Activated CD4-positive, alpha-beta memory T cell treated with anti-CD3 and anti-CD28 coated beads for 36 hours (primary cell): ENCODE measurements around the gene RGL3. TPM values are rescaled to one million over a fixed set of nuclear protein-coding genes. Genes with fewer than 3 reads are reported as not detected.

Experiments used
- CTCF ChIA-PET: fragments of 350-600 bp; sonication (Branson Sonifier 250); formaldehyde crosslinking; loops from one replicate; lab custom pipeline; 2021; ENCODE audit warnings: antibody characterized with exemption, inconsistent platforms; lab: Charles Lee
- POLR2A ChIA-PET: fragments of 350-600 bp; sonication (Branson Sonifier 250); formaldehyde crosslinking; loops from one replicate; lab custom pipeline; 2021; ENCODE audit warnings: antibody characterized with exemption; lab: Charles Lee
- DNase-seq: peaks from one replicate; pipeline ENCODE4 v3.0.0-alpha.2; 2020
- H3K27ac Mint-ChIP-seq: one replicate; pipeline ENCODE4 v1.8.0; 2021; ENCODE audit warnings: mixed read lengths
- H3K27me3 Mint-ChIP-seq: one replicate; pipeline ENCODE4 v1.8.0; 2021; ENCODE audit warnings: mixed read lengths
- H3K36me3 Mint-ChIP-seq: one replicate; pipeline ENCODE4 v1.8.0; 2021; ENCODE audit warnings: mixed read lengths
- H3K4me1 Mint-ChIP-seq: one replicate; pipeline ENCODE4 v1.8.0; 2021; ENCODE audit warnings: low read depth, mixed read lengths
- H3K4me3 Mint-ChIP-seq: one replicate; pipeline ENCODE4 v1.8.0; 2021; ENCODE audit warnings: mild to moderate bottlenecking, mixed read lengths
- H3K9me3 Mint-ChIP-seq: one replicate; pipeline ENCODE4 v1.8.0; 2021; ENCODE audit warnings: mixed read lengths
- intact Hi-C: fragments of 100-400 bp; cut with micrococcal nuclease; formaldehyde crosslinking; loops from one replicate; pipeline ENCODE4 v1.15.1; 2023
- total RNA-seq, 2 experiments: library from RNA; stranded (reverse); gene quantifications; one replicate each; pipeline ENCODE4 v1.2.3, GENCODE V29; 2021

The RGL3 gene
- total RNA-seq, 2 experiments from 2014 or later = not detected

GRCh38 chr19:11346104-11346940 lies 72.8 kb downstream of the RGL3 start, which contains the start of the genes CCDC159 and TMEM205:
CCDC159 (plus strand) TSS chr19:11346519; CDS start chr19:11346607, 88 bp downstream.
TMEM205 (minus strand) TSS chr19:11346268; CDS start chr19:11345619, 649 bp downstream.
- H3K4me3 Mint-ChIP-seq = peak within 1 kb of the TSS; percentile 80
- H3K27ac Mint-ChIP-seq = peak within 1 kb of the TSS; percentile 85
- intact Hi-C loops = loop anchor here (1.0 kb wide), 2 partner anchors 9 to 28 kb away; partner anchors contain the start of genes PLPPR2 and SWSAP1
- no peaks in the 10 kb centered on the region for H3K27me3 Mint-ChIP-seq
- POLR2A ChIA-PET = interaction anchor here (0.5 to 1.9 kb wide), 6 partner anchors 22 to 257 kb away, joined by 3 to 10 read pairs (median 3); partner anchors contain the start of genes LDLR and SWSAP1
- peaks cover 10% of the 10 kb centered on the region for H3K36me3 Mint-ChIP-seq
- DNase-seq = peak; percentile 100
- H3K4me1 Mint-ChIP-seq = peaks cover 25% of the 10 kb centered on the region
- CTCF ChIA-PET = interaction anchor here (0.9 to 2.4 kb wide), 7 partner anchors 22 to 136 kb away, joined by 3 to 15 read pairs (median 7); partner anchors contain the start of gene SWSAP1
- H3K9me3 Mint-ChIP-seq = peaks cover 14% of the 10 kb centered on the region

DNA sequence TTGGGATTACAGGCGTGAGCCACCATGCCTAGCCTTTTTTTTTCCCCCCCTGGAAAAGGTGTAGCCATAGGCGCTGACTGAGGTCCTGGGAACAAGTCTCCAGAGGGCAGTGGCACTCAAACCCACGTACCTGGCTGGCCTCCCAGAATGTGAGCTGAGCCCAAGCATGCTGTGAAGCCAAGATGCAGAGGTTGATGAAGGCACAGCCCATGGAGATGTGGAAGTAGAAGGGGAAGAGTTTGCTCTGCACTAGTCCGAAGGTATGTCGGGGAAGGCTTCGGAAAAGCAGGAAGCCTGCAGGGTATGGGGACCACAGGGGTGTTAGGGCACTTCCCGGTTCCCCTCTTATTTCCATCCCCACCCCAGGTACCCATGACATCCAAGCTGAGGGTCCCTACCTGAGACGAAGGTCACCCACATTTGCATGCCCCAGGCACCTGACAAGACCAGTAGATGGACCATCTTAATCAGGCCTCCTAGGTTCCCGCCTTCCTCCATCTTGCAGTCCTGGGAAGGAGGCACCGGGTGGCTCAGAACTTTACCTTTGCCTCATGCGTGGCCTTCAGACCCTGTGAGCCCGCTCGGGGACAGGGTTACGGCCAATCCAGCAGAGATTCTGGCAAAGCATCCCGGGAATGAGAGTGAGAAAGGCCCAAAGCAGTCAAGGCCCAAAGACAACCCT lies 73.9 kb downstream of the RGL3 start:
- Mint-ChIP-seq H3K27ac (peak overlapping the region; percentile 85), H3K4me1 (peaks cover 25% of the 10 kb centered on the region), H3K4me3 (peak overlapping the region; percentile 80), H3K9me3 (peaks cover 14% of the 10 kb centered on the region), H3K36me3 (peaks cover 10% of the 10 kb centered on the region), H3K27me3 (no peaks in the 10 kb centered on the region)
- intact Hi-C loops = no loop called here
- ChIA-PET POLR2A (interaction anchor here (0.7 to 1.9 kb wide), 3 partner anchors 30 to 253 kb away, joined by 3 to 10 read pairs (median 6); partner anchors contain the start of gene SWSAP1), CTCF (interaction anchor here (1.0 to 2.4 kb wide), 4 partner anchors 30 to 102 kb away, joined by 3 to 15 read pairs (median 5); partner anchors contain the start of gene SWSAP1)
- DNase-seq = no peak

Other genes starting within 250 kb of the RGL3 start
- 1 to 10 TPM; 2.0 to 2.5 TPM for gene KANK2, start 221.8 kb downstream of the RGL3 start, total RNA-seq
- not detected for gene ANGPTL8, start 179.7 kb downstream of the RGL3 start, total RNA-seq
- gene DOCK6, start 156.8 kb downstream of the RGL3 start, total RNA-seq = 1 to 10 TPM; 5.8 to 5.9 TPM
- gene TSPAN16, start 123.2 kb downstream of the RGL3 start, total RNA-seq = not detected
- gene RAB3D, start 79.7 kb downstream of the RGL3 start, total RNA-seq = 10 to 100 TPM; 12.5 to 14.4 TPM
- gene TMEM205, start 73.0 kb downstream of the RGL3 start, total RNA-seq = 10 to 100 TPM; 31.1 to 33.2 TPM
- gene CCDC159, start 72.8 kb downstream of the RGL3 start, total RNA-seq = 10 to 100 TPM; 16.0 to 18.0 TPM
- 1 to 10 TPM; 3.6 to 4.7 TPM for gene PLPPR2, start 63.9 kb downstream of the RGL3 start, total RNA-seq
- 1 to 10 TPM; 1.5 to 1.7 TPM for gene SWSAP1, start 44.6 kb downstream of the RGL3 start, total RNA-seq
- gene EPOR, start 35.0 kb downstream of the RGL3 start, total RNA-seq = 1 to 10 TPM; 8.6 to 9.0 TPM
- gene ODAD3, start 15.8 kb upstream of the RGL3 start, total RNA-seq = under 1 TPM; 0.15 to 0.26 TPM
- gene PRKCSH, start 16.3 kb upstream of the RGL3 start, total RNA-seq = 100 to 1,000 TPM; 260 to 264 TPM
- gene ELAVL3, start 61.7 kb upstream of the RGL3 start, total RNA-seq = not detected
- gene ZNF653, start 86.5 kb upstream of the RGL3 start, total RNA-seq = 10 to 100 TPM in 1 of 2 experiments, 1 to 10 TPM in 1; 8.4 to 10.3 TPM
- 10 to 100 TPM; 34.9 to 36.6 TPM for gene ECSIT, start 109.8 kb upstream of the RGL3 start, total RNA-seq
- gene CNN1, start 119.5 kb upstream of the RGL3 start, total RNA-seq = not detected
- 10 to 100 TPM; 48.5 to 49.1 TPM for gene ELOF1, start 139.9 kb upstream of the RGL3 start, total RNA-seq
- gene ACP5, start 158.3 kb upstream of the RGL3 start, total RNA-seq = 10 to 100 TPM; 10.2 to 12.3 TPM
- 1 to 10 TPM; 6.6 to 7.0 TPM for gene ZNF627, start 178.2 kb upstream of the RGL3 start, total RNA-seq